Mucosa of rectum (tissue), 2 donors: ENCODE measurements around the gene AP4M1.

Experiments
- H3K27ac ChIP-seq, 2 donors: one replicate each; pipeline ENCODE4 v1.7.0; 2013; ENCODE audit warnings: inconsistent platforms in 2 of 2, low read depth in 2 of 2, low read length in 2 of 2
- H3K27me3 ChIP-seq, 2 donors: one replicate each; pipeline ENCODE4 v1.7.0; 2013; ENCODE audit warnings: low read length in 2 of 2; ENCODE audit not compliant: control insufficient read depth in 2 of 2, insufficient read depth in 2 of 2
- H3K36me3 ChIP-seq, 2 donors: one replicate each; pipeline ENCODE4 v1.7.0; 2013; ENCODE audit warnings: low read length in 2 of 2; ENCODE audit not compliant: control insufficient read depth in 2 of 2, insufficient read depth in 2 of 2
- H3K4me1 ChIP-seq, 2 donors: one replicate each; pipeline ENCODE4 v1.7.0; 2013; ENCODE audit warnings: low read length in 2 of 2, mild to moderate bottlenecking in 1 of 2; ENCODE audit not compliant: control insufficient read depth in 2 of 2, insufficient read depth in 2 of 2
- H3K4me3 ChIP-seq, 2 donors: one replicate each; pipeline ENCODE4 v1.7.0; 2013; ENCODE audit warnings: low read length in 2 of 2
- H3K9ac ChIP-seq, 2 donors: one replicate each; pipeline ENCODE4 v1.7.0; 2013; ENCODE audit warnings: low read length in 2 of 2, low read depth in 1 of 2, mild to moderate bottlenecking in 1 of 2
- H3K9me3 ChIP-seq, 2 donors: one replicate each; pipeline ENCODE4 v1.7.0; 2013; ENCODE audit warnings: low read length in 2 of 2; ENCODE audit not compliant: control insufficient read depth in 2 of 2
- donor health status: healthy.
- donor health status: Normal muscosa, but diverticular disease.

AP4M1 gene

GRCh38 chr7:100101016-100101862 lies at the start of gene AP4M1, which contains the start of gene MCM7:
AP4M1 (plus strand) TSS chr7:100101643; CDS start chr7:100101715, 72 bp downstream.
MCM7 (minus strand) TSS chr7:100101397; CDS start chr7:100101294, 103 bp downstream.
- Histone ChIP-seq H3K4me1 (peaks cover 11 to 17% of the 10 kb centered on the region in 2 donors), H3K27ac (peak within 1 kb of the TSS; percentile 90 to 96), H3K4me3 (peak within 1 kb of the TSS; percentile 84 to 86), H3K9ac (peak within 1 kb of the TSS; percentile 68 to 85), H3K9me3 (no peaks in the 10 kb centered on the region), H3K27me3 (no peaks in the 10 kb centered on the region), H3K36me3 (peaks cover 36 to 47% of the 10 kb centered on the region in 2 donors)

GRCh38 chr7:100053215-100053614 lies 48.2 kb upstream of the AP4M1 start:
- Histone ChIP-seq H3K4me1 (peaks cover 6 to 15% of the 10 kb centered on the region in 2 donors), H3K36me3 (peaks cover 7 to 14% of the 10 kb centered on the region in 2 donors), H3K27ac (no peak overlapping the region), H3K9ac (no peak overlapping the region), H3K9me3 (no peaks in the 10 kb centered on the region), H3K27me3 (no peaks in the 10 kb centered on the region), H3K4me3 (no peak overlapping the region)

GRCh38 chr7:100057006-100057405 lies 44.4 kb upstream of the AP4M1 start:
- no peaks in the 10 kb centered on the region for H3K9me3 ChIP-seq
- H3K4me3 ChIP-seq, result no peak overlapping the region
- H3K27me3 ChIP-seq, result no peaks in the 10 kb centered on the region
- peaks cover 2 to 5% of the 10 kb centered on the region in 2 donors for H3K4me1 ChIP-seq
- H3K36me3 ChIP-seq, result peaks cover 22 to 26% of the 10 kb centered on the region in 2 donors
- no peak overlapping the region for H3K27ac ChIP-seq
- no peak overlapping the region for H3K9ac ChIP-seq

- Histone ChIP-seq H3K9me3 (no peaks in the 10 kb centered on the region), H3K4me1 (no peaks in the 10 kb centered on the region), H3K9ac (no peak overlapping the region), H3K27me3 (no peaks in the 10 kb centered on the region), H3K36me3 (peaks cover 30 to 37% of the 10 kb centered on the region in 2 donors), H3K4me3 (no peak overlapping the region), H3K27ac (no peak overlapping the region)
Observed at GRCh38 chr7:100059251-100059739, 42.1 kb upstream of the AP4M1 start.

- Histone ChIP-seq H3K36me3 (peaks cover 34 to 42% of the 10 kb centered on the region in 2 donors), H3K27me3 (no peaks in the 10 kb centered on the region), H3K9me3 (no peaks in the 10 kb centered on the region), H3K9ac (no peak overlapping the region), H3K27ac (no peak overlapping the region), H3K4me1 (no peaks in the 10 kb centered on the region), H3K4me3 (no peak overlapping the region)
Observed at GRCh38 chr7:100061518-100062193, 39.8 kb upstream of the AP4M1 start.

GRCh38 chr7:100063376-100063775 lies 38.1 kb upstream of the AP4M1 start:
- Histone ChIP-seq H3K4me1 (no peaks in the 10 kb centered on the region), H3K27me3 (no peaks in the 10 kb centered on the region), H3K9ac (no peak overlapping the region), H3K27ac (no peak overlapping the region), H3K4me3 (no peak overlapping the region), H3K36me3 (peaks cover 19 to 33% of the 10 kb centered on the region in 2 donors), H3K9me3 (no peaks in the 10 kb centered on the region)

GRCh38 chr7:100064162-100064561 lies 37.3 kb upstream of the AP4M1 start:
- no peaks in the 10 kb centered on the region for H3K9me3 ChIP-seq

GRCh38 chr7:100065452-100066186 lies 35.8 kb upstream of the AP4M1 start:
- Histone ChIP-seq H3K27ac (no peak overlapping the region), H3K27me3 (no peaks in the 10 kb centered on the region), H3K4me3 (no peak overlapping the region), H3K9me3 (no peaks in the 10 kb centered on the region), H3K4me1 (no peaks in the 10 kb centered on the region), H3K9ac (no peak overlapping the region), H3K36me3 (peaks cover 24 to 32% of the 10 kb centered on the region in 2 donors)

More at GRCh38 chr7:100064162-100064561, 37.3 kb upstream of the AP4M1 start:
- H3K27ac ChIP-seq, result no peak overlapping the region
- no peak overlapping the region for H3K4me3 ChIP-seq
- H3K36me3 ChIP-seq, result peaks cover 16 to 25% of the 10 kb centered on the region in 2 donors
- no peaks in the 10 kb centered on the region for H3K27me3 ChIP-seq
- no peaks in the 10 kb centered on the region for H3K4me1 ChIP-seq
- no peak overlapping the region for H3K9ac ChIP-seq

- no peak overlapping the region for H3K27ac ChIP-seq
Observed at GRCh38 chr7:100066953-100067352, 34.5 kb upstream of the AP4M1 start.

More at GRCh38 chr7:100066953-100067352, 34.5 kb upstream of the AP4M1 start:
- peaks cover 8 to 10% of the 10 kb centered on the region in 2 donors for H3K9me3 ChIP-seq
- H3K4me3 ChIP-seq, result no peak overlapping the region
- no peaks in the 10 kb centered on the region for H3K27me3 ChIP-seq
- H3K4me1 ChIP-seq, result no peaks in the 10 kb centered on the region
- H3K9ac ChIP-seq, result no peak overlapping the region
- H3K36me3 ChIP-seq, result peaks cover 35 to 39% of the 10 kb centered on the region in 2 donors
